ENCODE results near the gene MACROD2.

MACROD2 gene

DNA sequence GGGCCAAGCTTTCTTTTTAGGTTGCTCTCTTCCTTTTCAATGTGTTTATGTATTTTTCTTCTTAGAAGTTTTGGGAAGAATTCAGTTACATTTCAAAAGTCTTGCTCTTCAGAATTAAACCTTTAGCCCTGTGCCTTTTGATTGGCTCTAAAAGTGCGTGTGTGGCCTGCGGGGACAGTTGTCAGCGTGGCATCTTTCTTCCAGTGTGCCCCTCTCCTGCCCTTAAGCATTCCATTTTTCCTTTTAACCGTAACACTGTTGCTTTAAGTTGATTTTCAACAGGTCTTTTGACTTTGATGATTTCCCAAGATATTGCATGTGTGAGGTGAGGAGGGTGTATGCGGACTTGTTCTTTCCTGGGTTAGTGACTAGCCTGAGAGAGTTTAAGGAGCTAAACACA lies 1341.2 kb downstream of the MACROD2 start:
- TF ChIP-seq, protein P1, sequence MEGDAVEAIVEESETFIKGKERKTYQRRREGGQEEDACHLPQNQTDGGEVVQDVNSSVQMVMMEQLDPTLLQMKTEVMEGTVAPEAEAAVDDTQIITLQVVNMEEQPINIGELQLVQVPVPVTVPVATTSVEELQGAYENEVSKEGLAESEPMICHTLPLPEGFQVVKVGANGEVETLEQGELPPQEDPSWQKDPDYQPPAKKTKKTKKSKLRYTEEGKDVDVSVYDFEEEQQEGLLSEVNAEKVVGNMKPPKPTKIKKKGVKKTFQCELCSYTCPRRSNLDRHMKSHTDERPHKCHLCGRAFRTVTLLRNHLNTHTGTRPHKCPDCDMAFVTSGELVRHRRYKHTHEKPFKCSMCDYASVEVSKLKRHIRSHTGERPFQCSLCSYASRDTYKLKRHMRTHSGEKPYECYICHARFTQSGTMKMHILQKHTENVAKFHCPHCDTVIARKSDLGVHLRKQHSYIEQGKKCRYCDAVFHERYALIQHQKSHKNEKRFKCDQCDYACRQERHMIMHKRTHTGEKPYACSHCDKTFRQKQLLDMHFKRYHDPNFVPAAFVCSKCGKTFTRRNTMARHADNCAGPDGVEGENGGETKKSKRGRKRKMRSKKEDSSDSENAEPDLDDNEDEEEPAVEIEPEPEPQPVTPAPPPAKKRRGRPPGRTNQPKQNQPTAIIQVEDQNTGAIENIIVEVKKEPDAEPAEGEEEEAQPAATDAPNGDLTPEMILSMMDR (conservative IDR thresholded peaks at IDR 0.05; ENCODE audit: low read length): no peak
- no peak for DNase-seq (ENCODE audit: low read depth)
- H3K4me3 ChIP-seq (ENCODE audit: low read length): no peak overlapping the region

DNA sequence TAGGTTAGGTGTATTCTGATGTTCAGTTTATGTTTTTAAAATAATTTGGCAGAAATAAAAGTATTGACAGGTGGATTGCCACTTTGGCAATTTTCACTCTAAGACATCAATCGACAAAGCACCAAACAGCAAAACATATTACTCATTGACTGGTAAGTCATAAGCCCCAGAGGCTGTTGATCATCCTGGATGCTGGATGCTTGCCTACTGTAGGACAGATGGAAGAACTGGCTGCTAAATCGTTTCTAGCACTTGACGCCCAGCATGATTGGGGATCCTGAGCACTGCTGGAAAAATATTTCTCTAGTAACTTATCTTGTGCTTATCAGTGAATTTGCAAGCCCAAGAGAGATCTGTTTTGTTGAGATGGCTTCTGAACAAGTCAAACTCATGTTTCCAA lies 1343.9 kb downstream of the MACROD2 start:
- no peak for DNase-seq (ENCODE audit: low read depth)
- no peak overlapping the region for H3K4me3 ChIP-seq (ENCODE audit: low read length)
- TF ChIP-seq, protein P1 (conservative IDR thresholded peaks at IDR 0.05; ENCODE audit: low read length): no peak

DNA sequence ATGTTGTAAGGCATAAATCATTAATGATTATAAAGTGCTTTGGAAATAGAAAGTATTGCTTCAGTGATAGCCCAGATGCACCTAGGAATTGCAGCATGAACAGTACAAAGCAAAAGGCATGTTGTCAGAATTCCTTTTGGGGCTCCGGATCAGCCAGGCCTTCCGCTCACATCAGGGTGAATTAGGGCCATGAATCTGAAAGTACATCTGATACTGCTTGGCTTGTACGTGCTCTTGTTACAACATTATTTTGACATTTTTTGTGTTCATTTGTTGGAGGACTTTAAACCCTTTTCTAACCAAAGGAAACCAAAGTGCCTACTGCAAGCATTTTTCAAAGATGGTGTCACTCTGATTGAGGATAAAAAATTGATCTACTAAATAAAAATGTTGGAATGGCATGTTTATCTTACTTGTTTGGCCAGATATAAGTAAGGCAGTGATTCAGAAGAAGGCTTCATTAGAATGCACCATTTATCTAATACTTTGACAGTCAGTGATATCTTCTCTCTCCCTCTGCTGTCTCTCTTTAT lies 1347.7 kb downstream of the MACROD2 start:
- no peak overlapping the region for H3K4me3 ChIP-seq (ENCODE audit: low read length)
- TF ChIP-seq, protein P1 (conservative IDR thresholded peaks at IDR 0.05; ENCODE audit: low read length): no peak
- DNase-seq (ENCODE audit: low read depth): no peak

DNA sequence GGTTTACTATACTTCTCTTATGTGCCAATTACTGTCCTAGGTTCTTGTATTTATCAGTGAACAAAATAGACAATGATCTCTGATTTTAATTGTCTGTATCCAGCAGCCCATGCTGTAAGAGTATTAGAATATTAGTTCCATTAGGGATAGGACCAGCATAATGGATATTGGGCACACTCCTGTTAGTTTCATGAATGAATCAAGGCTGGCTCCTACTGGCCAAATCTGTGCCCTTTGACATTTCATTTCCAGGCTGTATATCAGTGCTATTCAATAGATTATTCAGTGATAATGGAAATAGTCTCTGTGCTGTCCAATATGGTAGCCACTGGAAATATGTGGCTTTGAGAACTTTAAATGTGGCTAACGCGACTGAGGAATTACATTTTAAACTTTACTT lies 1350.0 kb downstream of the MACROD2 start:
- no peak overlapping the region for H3K4me3 ChIP-seq (ENCODE audit: low read length)
- no peak for DNase-seq (ENCODE audit: low read depth)
- TF ChIP-seq, protein P1 (conservative IDR thresholded peaks at IDR 0.05; ENCODE audit: low read length): no peak

DNA sequence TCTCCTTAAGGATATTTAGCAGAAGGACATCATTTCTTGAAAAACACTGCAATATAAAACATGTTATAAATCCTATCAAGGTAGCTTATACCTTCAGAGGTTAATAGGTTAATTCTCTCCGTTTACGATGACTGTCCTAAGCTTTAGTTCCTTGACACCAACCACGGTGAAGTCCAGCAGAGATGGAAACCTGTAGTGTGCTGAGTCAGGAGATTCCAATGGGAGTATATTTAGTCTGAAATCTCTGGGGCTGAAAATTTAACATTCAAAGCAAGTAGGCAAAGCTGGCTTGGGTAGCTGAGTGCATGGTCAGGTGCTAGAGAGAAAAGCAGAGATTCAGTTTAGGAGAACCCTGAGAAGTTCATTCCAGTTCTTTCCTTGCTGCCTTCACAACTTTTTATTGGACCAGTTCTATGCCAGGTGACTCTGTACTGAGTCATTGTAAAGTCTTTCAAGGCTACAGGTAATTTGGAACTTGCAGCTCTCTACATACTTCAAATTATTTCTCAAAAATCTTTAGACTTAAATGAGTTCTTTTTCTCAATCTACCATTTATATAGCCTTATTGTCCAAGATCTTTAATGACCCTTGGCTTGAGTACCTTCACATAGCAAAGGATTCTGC lies 1351.5 kb downstream of the MACROD2 start:
- TF ChIP-seq, protein P1 (conservative IDR thresholded peaks at IDR 0.05; ENCODE audit: low read length): no peak
- H3K4me3 ChIP-seq (ENCODE audit: low read length): no peak overlapping the region
- DNase-seq (ENCODE audit: low read depth): no peak

DNA sequence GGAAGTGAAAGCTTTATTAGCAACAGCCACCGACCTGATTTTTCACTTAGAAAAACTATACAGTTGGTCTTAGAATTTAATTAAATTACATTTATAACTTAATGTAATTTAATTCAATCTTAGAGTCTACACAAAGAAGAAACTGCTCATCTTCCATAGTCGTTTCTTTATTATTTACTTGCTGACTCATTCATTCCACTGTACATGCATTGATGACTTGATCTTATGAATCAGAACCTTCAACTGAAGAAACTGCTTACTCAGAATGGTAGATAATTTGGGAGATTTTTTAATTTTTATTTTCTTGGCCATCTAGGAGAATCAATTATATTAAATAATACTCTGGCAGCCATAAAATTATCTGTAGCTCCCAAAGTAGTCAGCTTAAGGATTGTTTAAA lies 1363.7 kb downstream of the MACROD2 start:
- no peak overlapping the region for H3K4me3 ChIP-seq (ENCODE audit: low read length)
- no peak for DNase-seq (ENCODE audit: low read depth)
- TF ChIP-seq, protein P1 (conservative IDR thresholded peaks at IDR 0.05; ENCODE audit: low read length): no peak

DNA sequence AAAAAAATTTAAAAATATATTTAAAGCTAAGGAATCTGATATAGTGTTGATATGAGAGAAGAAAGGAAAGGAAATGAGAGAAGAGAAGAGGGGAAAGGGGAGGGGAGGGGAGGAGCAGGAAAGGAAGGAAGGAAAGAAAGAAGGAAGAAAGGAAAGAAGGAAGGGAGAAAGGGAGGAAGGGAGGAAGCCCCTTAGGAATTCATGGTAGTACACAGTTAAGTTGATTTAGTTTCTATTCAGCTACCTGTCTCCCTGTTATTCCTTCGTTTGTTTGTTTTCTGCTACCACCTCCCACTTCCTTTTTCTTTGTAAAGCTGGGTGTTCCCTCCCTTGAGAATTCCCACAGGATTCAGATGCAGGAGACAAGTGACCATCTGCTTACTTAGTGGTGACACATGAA lies 1367.5 kb downstream of the MACROD2 start:
- TF ChIP-seq, protein P1 (conservative IDR thresholded peaks at IDR 0.05; ENCODE audit: low read length): no peak; the same call in 1 of the 2 replicates
- H3K4me3 ChIP-seq (ENCODE audit: low read length): no peak overlapping the region
- no peak for DNase-seq (ENCODE audit: low read depth)
